IPS-NIHi7 (cell line): ENCODE results near the gene SHISAL2B.
"Not testable (repeated sequence)": the region's sequence is repeated elsewhere in the genome, so short reads cannot be mapped to it uniquely, and the experiment has no call there.

Source experiments
- DNase-seq: peaks from one replicate; pipeline ENCODE4 v3.0.0; 2012; ENCODE audit warnings: mixed read lengths; ENCODE audit errors: extremely low spot score

Gene SHISAL2B

DNA sequence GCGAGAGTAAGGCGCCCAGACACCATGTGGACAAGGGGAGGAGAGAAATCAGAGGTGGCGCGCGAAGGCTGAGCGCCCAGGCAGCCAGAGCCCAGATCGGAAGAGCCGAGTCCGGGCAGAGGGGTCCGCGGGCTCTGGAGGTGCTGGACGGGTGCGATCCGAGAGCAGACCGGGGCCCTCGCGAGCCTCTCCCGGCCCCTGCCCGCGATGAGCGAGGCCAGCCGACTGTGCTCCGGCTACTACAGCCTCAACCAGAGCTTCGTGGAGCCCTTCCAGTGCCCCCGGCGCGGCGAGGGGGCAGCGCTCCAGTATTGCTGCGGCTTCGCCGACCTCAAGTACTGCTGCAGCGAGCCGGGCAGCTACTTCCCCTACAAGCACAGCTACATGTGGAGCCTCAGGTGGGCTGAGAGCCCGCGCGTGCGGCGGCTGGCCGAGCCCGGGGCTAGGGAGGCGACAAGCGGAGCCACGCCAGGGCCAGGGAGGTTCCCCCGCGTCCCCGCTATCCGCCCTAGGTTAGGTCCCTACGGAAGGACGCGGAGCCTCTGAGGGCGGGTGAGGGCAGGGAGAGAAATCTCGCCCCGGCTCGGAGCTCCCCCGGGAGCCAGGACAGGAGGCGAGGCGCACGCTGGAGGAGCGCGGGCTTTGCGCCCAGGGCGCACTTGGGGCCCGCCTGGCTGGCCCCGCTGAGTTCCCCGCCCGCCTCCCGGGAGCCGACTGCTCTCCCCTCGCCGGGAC lies at the start of gene SHISAL2B:
Gene SHISAL2B (plus strand): TSS at position 87 of the 735 bp plus-strand sequence. CDS start 121 bp downstream, at position 208.
- peak; percentile 77 for DNase-seq

DNA sequence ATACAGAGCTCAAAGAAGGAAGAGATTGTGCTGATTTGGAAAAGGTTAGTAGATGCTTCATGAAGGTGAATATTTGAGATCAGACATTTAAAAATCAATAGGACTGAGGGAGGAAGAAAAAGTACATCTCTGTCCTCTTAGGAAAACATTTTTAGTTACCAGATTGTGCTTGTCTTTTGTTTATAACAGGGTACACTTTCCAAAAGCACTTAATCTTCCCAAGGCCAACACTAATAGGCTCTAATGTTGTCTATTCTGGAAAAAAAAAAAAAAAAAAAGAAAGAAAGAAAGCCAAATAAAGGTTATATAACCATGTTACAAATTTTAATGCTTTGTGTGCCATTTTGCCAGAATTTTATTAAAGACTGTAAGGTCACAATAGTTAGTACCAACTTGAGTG lies 45.5 kb upstream of the SHISAL2B start:
- DNase-seq, result no peak

DNA sequence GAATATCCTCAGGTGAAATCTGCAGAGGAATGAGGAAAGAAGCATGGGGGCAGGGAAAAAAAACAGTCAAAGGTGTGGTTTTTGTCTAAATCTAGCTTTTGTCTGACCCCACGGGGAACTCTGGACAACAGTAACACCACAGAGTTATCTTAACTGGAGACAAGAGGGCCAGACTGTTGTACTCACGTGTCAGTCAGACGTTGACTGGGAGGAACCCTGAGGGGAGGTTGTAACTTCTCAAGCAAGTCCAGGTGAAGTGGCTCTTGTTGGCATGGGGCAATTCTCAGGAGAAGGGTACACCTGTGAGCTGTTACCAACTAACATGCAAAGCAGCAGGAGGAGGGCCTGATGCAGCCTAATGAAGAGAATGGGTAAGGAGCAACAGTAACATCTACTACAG lies 44.1 kb upstream of the SHISAL2B start:
- DNase-seq, result no peak

DNA sequence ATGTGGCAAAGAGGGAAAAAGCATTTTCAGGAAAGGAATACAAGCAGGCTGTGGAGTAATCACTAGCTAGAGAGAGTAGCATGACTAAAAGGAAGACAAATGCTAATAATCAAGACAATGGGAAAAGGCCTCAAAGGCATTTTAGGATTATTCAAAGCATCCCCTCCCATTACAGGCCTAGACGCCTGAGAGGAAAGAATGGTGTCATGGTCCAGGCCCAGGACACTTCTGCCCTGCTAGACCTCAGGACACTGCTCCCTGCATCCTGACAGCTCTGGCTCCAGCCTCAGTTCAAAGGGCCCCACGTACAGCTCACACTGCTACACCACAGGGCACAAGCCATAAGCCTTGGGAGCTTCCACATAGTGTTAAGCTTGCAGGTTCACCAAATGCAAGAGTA lies 40.8 kb upstream of the SHISAL2B start:
- DNase-seq, result no peak

DNA sequence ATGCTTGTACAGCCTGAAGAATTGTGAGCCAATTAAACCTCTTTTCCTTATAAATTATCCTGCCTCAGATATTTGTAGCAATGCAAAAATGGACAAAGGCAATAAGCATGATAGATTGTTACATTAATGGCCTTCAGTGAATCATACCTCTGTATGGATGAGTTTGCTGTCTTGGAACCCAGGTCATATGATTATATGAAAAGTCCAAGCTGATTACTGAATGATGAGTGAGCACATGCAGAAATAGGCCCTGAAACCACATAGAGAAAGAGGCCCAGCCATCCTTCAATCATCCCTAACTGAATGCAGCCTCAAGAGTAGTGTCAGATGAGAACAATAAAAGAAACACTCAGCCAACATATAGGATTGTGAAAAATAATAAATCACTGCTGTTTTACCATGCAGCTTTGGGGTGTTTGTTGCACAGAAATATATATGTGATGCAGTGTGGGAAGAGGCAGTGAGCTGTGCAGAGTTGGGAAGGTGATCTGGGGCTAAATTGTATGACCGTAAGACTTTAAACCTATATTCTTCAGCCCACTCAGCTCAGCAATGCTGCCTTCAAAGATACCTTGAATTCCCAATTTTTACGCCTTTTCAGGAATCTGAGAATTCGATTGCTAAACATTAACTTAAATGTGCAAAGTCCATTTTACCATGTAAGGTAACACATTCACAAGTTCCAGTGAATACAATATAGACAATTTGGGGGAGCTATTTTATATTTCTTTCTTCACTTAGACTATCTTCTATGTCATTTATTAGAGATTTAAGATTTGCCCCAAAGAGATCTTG lies 36.3 kb upstream of the SHISAL2B start:
- no peak for DNase-seq

DNA sequence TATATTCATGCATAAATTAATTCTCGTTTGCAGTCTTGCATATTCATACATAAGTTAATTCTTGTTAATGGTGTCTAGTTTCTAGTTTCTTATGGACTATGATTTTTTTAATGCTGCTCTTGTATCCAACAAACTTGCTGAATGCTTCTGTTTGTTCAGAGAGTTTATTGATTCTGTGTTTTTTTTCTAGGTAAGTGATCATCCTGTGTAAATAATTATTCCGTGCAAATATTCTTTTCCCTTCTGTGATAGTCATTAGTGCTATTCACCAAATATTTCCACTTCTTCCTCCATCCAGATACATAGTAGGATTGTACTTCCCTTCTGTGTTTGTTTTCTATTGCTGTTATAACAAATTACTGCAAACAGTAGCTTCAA lies 35.8 kb upstream of the SHISAL2B start:
- no peak for DNase-seq

DNA sequence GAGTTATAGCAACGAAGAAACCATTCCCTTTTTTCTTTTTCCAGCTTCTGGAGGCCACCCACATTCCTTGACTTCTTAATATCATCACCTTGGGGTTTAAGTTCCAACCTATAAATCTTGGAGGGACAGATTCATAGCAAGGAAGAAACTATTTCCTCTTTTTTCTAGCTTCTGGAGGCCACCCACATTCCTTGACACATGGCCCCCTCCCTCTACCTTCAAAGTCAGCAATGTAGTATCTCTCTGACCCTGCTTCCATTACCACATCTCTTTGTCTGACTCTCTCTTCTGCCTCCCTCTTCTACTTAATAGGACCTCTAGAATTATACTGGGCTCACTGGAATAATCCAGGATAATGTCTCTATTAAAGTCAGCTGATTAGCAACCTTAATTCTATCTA lies 34.7 kb upstream of the SHISAL2B start:
- DNase-seq, result no peak

DNA sequence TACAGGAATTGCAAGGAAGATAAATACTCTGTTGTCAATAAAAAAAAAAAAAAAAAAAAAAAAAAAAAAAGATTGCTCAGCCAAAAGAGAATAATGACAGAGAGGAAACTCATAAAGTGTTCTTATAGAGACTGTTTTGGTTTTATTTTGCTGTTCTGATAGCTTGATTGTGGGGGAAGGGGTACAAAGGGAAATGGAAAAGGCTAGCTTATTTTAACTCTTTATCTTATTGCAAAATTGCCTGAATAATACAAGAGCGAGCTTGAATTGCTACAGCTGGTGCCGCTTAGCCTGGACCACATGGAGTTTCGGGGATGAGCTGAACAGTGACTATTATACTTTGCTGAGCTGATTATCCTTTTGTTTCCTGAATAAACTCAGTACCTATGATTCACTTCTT lies 31.0 kb upstream of the SHISAL2B start:
- no peak for DNase-seq

DNA sequence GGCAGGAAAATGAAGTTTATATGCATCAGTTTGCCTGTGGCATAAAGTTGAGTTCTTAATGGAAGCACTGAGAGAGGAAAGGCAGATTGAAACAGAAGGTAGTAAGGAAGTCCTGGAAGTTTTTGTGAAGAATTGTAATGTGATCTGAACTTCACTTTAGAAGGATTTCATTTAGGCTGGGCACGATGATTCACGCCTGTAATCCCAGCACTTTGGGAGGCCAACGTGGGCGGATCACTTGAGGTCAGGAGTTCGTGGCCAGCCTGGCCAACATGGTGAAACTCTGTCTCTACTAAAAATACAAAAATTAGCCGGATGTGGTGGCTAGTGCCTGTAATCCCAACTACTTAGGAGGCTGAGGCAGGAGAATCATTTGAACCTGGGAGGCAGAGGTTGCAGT lies 27.1 kb upstream of the SHISAL2B start:
- not testable (repeated sequence) for DNase-seq

DNA sequence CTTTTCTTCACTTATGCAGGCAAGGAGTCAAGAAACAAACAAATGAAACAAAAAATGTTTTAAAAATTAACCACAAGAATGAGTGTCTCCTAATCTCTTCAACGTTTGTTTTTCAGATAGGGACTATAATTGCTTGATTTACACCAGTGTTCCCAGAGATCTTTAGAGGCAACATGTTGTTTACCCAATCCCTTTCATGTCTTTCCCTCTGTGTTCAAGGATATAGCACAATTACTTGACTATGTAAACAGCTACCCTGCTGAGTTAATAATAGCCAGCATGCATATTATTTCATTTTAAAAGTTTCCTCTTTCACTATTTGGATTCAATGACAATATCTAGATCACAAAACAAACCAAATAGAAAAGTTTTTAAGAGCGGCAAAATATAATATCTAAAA lies 25.1 kb upstream of the SHISAL2B start:
- DNase-seq, result no peak

DNA sequence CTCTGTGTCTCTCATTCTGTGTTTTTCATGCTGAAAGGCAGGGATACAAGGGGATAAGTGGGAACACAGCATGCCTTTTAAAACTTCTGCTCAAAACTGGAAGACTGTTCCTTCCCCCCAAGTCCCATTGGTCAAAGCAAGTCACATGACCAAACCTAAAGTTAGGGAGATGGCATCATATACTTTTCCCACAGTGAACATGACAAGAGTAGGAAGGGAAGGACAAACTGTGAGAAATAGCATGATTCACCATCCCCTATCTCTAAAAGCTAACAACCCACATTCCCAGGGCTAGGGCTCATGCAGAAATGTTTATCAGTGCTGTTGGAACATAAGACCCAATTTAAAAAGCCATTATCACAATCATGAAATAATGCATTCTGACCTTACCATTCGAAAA lies 24.2 kb upstream of the SHISAL2B start:
- DNase-seq, result no peak

DNA sequence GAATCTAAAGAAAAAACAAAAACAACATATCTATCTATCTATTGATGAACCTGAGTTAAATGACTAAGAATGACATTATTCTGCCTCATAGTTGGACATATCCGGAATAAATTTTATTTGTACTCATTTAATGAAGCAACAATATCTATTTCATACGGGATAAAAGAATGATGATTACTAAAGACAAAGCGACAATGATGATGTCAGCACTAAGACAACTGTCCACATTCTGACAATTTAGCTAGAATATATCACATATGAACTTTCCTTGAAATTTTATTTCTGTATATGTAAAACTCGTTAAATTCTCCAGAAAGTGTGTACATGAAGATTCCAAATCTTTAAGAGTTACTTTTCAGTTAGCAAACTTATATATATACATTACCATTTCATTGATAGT lies 23.2 kb upstream of the SHISAL2B start:
- no peak for DNase-seq

DNA sequence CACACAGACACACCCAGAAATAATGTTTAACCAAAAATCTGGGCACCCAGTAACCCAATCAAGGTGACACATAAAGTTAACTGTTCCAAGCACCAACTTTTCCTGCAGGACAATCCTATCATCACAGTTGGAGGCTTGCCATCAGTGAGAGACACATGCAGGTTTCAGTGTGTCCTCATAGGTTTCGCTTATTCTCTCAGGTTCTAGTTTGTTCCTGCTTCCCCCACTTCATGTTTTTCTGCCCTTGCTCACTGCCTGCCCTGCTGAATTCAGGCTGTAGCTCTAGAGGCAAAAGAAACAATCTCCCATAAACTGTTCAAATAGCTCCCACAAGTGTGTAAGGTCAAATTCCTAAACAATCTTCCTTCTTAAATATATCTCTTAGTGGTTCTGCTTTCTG lies 20.0 kb upstream of the SHISAL2B start:
- no peak for DNase-seq

DNA sequence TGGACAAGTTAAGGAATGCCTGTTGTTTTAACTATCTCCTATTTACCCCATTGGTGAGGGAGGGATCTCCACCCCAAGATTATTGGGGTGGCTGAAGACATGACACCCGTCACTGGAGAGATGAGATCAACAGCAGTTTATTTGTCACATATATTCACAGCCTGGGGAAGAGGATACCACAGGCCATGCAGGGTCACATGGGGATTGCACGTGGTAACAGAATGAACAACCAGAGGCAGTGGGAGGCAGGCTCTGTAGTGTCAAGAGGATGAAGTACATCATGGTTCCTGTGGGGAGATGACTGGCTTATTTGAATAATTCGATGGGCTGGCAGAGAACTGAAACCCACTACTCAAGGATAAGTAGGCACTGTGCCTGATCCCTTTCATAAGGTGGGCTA lies 18.6 kb upstream of the SHISAL2B start:
- no peak for DNase-seq

DNA sequence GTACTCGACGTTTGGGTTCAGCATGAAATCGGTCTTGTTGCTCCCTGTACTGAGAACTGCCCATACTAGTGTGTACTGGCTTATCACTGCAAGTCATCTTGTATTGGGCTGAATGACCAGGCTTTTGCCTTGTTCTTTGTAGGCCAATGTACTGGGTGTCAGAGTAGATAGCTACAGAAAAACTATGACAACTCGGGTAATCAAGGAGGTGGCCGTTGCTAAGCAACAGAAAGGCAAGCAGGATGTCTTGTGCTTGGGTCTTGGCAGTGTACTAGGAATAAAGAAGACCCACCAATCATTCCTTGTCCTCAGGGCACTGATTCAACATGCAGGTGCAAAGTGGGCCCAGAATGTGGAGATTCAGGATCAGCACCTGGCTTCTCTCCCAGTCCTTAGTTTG lies 11.9 kb upstream of the SHISAL2B start:
- no peak for DNase-seq

DNA sequence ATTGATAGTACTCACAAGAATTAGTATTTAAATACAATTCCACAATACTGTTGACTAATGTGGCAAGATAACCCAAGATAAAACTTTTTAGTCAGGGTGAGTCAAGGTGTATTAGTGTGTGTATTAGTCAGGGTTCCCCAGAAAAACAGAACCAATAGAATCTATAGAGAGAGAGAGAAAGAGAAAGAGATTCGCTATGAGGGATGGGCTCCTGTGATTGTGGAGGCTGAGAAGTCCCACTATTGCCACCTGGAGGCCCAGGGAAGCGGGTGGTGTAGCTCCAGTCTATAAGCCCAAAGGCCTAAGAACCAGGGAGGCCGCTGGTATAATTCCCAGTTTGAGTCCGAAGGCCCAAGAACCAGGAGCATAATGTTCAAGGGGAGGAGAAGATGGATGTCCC lies 10.0 kb upstream of the SHISAL2B start:
- DNase-seq, result peak; percentile 64

DNA sequence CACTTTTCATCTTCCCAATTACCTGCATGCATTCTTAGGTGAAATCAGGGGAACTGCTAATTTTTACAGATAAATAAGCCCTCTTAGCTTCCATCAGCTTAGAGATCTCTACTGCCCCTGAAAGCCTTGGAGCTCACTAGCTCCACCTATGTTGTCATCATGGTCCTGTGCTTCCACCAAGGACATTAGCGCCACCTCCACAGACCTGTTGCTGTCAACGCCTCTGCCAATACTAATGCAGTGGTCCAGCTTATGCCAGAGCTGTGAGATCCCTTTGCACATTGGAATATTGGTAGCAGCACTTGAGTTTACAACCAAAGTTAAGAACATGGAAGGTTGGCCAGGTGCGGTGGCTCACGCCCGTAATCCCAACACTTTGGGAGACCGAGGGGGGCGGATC lies 7.7 kb upstream of the SHISAL2B start:
- peak; percentile 63 for DNase-seq

DNA sequence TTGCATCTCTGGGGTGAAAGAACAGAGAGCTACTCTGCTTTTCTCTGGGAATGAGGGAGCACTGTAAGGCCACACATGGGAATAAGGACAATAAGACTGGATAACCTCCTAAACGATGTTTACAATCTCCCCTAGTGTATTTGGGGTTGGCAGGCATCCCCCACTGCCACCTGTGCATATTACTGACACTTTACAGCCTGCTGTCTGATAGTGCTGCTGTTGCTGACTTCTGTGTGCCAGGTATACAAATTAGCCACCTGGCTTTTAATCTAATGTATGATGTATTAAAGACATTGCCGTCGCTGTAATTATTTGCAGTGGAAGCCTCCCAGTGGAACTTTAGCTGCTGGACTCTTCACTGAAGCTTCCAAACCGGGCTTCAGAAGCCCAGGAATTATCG lies 4.4 kb upstream of the SHISAL2B start:
- DNase-seq, result no peak

DNA sequence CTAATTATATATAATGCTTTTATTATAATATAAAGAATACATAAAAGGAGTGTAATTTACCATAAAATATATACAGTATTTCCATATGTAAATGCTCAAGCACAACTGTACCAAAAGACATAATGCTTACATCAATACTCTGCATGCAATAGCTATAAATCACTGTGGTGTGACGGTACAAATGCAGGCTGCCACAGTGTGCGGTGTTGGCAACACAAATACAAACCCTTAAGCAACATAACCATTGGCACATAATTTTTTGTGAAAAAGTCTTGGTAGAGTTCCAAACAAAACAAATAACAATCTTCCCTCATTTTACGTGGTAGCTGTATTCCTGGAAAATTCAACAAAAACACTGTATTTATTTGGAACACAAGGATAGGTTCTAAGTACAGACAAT lies 1.9 kb upstream of the SHISAL2B start:
- no peak for DNase-seq

DNA sequence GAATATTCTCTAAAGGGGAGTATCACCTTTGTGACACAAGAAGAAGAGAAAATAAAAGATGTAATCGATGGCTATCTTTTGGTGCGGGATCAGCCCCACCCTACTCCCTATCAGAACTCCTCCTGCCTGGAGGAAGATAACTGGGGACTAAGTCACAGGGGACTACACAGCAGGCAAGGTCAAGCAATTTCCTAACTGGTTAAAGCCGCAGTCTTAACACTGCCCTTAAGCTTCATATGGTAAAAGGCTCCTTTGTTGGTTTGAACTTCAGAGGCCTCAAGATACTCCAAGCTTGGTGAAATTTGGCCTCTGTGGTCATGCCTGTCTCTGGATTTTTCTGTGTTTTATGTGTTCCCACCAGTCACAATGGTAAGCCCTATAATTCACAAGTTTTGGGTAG lies 1.3 kb upstream of the SHISAL2B start:
- DNase-seq, result no peak

DNA sequence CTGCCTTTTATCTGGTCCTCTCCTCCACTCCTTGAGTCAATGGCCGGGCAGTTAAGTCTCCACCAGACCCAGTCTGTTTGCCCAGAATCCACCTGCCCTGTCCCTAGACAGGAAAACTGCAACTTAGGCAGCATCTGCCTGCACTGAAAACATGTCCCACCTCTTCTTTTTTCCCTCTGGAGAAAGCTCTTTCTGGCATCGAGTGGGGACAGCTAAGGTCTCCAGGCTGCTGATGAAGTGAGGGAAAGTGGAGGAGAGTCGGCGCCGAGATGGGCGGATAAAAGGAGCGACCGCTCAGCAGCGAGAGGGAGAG lies 243 bp upstream of the SHISAL2B start:
- DNase-seq, result no peak

DNA sequence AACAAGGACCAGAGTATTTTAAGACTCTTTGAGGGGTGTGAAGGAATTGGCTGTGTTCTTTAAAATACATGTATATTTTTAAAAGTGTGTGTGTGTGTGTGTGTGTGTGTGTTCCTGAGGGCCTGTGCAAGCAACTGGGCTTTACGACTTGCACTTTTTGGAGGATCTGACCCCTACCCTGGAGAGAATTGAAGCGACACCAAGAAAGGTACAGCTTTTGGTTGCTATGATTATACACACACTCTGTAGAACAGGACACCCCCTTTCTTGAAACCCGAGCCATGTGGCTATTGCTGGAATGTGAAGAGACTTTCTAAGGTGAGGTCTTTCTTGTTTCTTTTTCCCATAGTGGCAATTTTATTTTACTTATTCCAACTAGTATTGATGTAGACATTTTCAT lies 988 bp downstream of the SHISAL2B start:
- DNase-seq, result no peak

DNA sequence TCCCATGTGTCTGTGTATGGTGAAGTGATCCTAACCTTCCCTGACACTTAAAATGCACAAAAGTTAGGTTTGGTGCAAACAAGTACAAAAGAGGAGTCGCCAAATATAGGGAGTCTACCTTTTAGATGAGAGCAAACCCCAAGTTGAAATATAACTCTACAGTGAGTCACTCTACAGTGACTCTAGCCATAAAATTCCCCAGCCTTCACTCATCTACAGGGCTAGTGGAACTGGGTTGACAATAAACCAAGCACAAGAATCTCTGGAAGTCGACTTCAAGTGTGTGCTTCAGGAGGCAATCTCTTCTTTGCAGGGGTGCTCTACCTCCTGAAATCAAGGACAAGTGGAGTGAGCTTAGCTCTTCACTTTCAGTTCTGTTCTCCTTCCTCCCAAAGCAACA lies 3.3 kb downstream of the SHISAL2B start:
- DNase-seq, result no peak

DNA sequence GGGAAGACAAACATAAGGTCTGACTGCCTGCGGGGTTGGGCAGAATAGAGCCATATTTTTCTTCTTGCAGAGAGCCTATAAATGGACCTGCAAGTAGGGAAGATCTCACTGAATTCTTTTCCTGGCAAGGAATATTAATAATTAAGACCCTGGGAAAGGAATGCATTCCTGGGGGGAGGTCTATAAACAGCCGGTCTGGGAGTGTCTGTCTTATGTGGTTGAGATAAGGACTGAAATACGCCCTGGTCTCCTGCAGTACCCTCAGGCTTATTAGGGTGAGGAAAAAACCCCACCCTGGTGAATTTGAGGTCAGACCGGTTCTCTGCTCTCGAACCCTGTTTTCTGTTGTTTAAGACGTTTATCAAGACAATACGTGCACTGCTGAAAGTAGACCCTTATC lies 6.1 kb downstream of the SHISAL2B start:
- not testable (repeated sequence) for DNase-seq
